Stimulated activated CD8-positive, alpha-beta memory T cell treated with anti-CD3 and anti-CD28 coated beads, Interleukin-7, amount 100 ng/mL, for 4 hours (primary cell): ENCODE measurements around the gene GPR141.

Source experiments
- DNase-seq, 2 donors: peaks; one replicate each; pipeline ENCODE4 v3.0.0-alpha.2; 2020; ENCODE audit warnings: low read depth in 2 of 2

The GPR141 gene

GRCh38 chr7:37683246-37684120, at the start of gene GPR141:
GPR141 (plus strand) TSS chr7:37683766; CDS start chr7:37740394, 56,628 bp downstream.
- no peak for DNase-seq

- DNase-seq: no peak
Measured at GRCh38 chr7:37635346-37635745, 48.2 kb upstream of the GPR141 start.

GRCh38 chr7:37642028-37642540, 41.5 kb upstream of the GPR141 start:
- DNase-seq: no peak

DNA sequence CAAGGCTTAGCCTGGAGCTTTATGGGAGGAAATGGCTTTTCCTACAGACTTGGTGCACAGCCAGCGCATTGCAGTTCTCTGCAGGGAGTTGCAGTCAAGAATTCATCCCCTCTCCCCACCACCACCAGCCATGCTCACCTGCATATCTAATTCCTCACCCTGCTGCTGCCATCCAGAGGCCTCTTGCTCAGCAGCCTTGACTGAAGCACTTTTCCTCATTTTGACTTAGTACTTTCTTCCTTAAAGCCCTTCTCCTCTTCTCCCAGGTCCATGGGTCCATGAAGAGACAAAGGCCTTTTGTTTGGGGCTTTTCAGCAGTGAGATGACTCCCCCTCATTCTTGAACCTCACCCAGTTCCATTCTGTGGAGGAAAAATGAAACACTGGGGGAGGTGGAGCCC, 39.7 kb upstream of the GPR141 start:
- DNase-seq: no peak

DNA sequence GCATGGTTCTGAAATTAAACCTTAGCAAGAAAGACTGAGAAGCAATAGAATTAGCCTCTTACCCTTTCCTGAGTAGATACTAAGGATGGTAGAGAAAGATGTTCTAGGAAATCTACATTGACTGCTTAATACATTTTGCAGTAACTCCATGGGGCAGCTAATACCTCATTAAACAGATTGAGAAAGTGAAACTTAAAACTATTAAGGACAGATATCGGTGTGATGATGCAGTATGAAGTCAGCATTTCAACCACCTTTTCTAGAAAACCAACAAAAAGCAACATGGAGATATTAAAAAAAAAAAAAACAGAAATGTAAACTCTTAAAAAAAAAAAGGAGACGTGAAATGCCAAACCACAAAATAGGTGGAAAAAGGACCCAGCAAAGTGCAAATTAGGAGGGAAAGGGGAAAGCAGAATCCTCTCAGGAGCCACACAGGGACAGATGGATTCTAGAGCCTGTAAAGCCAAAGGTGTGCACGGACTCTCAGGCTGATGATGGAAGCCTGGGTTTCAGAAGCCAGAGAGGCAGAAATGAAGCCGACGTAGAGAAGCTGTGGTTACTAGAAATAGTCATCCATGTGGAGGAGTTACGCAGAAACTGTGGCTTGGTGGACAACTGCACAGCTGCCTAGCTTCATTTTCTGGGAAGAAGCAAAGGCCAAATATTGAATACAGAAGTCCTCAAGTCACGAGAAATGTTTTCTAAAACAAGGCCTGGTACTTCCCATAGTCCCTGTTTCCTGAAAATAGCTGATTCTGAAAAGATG, 38.1 kb upstream of the GPR141 start:
- DNase-seq: no peak

DNA sequence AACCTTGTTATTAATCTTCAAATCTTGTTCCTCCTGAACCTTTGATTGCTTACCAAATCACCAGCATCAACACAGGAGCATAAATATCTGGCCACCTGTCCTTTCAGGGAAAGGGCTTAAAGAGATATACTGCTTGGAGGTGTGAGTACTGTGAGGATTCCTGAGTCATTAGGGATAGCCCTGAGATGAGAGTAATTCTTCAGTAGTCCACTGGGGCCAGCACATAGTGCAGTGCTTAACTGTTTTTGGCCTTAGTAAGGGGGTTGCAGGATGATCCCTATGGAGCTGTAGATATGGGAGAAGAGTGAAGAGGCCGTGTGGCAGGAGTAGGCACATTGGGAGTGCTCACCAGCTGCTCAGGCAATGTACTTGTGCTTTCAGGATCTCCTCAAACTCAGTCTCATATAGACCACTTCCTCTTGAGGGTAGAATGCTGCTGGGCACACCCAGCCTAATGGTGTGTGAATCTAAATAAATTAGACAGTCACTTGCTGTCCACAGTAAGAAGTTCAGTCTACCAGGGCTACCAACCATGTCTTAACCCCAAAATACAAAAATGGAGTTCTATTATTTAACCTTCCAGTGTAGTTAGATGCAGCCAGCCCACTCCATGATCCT, 26.5 kb upstream of the GPR141 start:
- DNase-seq: no peak

- DNase-seq: peak in 1 of 2 donors; percentile 21
Measured at GRCh38 chr7:37657816-37658215, 25.8 kb upstream of the GPR141 start.

DNA sequence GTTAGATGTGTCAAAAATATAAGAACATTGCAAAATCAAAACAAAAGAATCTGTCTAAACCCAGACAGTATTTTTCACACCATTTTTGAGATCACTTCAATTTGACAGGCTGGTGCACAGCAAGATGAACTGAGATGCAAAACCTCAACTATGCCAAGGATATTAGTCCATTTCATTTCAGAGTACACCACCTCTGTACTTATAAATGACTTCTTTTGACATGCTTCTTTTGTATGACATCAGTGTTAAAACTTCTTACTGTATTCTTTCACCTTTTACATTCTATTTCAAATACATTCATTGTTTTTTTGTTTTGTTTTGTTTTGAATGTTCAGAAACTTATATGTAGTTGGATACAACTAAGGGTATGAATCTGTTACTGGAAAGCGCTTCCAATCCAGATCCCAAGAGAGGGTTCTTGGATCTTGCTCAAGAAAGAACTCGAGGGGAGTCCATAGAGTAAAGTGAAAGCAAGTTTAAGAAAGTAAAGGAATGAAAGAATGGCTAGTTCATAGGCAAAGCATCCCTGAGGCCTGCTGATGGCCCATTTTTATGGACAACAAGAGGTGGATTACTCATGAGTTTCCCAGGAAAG, 23.5 kb upstream of the GPR141 start:
- DNase-seq: no peak

DNA sequence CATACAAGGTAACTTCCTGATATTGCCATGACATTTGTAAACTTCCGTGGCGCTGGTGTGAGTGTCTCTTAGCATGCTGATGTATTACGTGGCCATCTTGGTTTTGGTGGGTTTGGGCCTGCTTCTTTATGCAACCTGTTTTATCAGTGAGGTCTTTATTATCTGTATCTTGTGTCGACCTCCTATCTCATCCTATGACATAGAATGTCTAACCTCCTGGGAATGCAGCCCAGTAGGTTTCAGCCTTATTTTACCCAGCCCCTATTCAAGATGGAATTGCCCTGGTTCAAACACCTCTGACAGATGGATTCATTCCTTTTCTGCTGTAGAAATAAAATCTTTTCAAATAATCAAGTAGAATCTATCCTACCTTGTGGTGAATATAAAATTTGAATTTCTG, 23.0 kb upstream of the GPR141 start:
- no peak for DNase-seq

DNA sequence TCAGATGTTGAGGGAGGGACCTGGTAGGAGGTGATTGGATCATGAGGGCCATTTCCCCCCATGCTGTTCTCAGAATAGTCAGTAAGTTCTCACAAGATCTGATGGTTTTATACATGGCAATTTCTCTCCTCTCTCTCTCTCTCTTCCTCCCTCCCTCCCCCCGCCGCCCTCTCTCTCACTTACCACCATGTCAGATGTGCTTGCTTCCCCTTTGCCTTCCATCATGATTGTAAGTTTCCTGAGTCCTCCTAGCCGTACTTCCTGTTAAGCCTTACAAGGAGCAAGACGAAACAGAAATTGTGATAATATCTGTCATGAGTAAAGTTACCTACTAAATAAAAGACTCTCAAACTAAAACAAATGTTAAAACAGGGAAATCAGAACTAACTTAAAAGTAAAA, 19.9 kb upstream of the GPR141 start:
- DNase-seq: no peak

- no peak for DNase-seq
Measured at GRCh38 chr7:37665352-37666022, 18.1 kb upstream of the GPR141 start.

DNA sequence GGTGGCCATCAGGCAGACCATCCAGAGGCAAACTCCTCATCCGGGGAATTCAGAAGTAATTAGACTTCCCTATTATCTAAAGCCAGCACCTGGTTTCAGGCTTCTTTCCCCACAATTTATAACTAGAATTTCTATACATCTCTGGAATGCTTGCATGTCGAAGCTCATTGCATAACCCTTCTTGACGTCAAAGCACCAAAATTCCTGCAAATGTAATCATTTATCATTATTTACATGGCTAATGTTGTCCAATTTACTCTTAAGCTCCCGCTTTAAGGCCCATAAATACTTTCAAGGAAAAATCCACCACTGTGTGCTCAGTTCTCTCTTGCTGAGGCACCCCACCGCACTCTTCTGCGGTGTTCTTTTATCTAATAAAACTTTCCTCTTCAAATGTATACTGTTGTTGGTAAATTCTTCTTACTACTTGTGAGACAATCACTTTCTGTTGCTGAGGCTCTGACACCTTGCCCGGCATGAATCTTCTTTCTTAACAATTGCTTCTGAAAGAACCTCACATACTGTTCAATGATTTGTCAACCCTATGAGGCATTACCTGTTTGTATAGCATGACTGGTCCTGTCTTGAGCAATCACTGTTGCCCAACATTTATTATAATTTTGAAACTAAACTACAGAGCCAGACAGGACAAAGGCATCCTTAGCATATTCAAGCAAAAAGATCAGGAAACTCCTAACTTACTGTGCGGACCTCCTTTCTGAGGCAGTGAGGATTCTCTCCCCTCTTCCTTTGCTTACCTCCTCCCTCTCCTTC, 17.4 kb upstream of the GPR141 start:
- DNase-seq: no peak

- no peak for DNase-seq
Measured at GRCh38 chr7:37669818-37670217, 13.7 kb upstream of the GPR141 start.

- DNase-seq: no peak
Measured at GRCh38 chr7:37670436-37670835, 13.1 kb upstream of the GPR141 start.

DNA sequence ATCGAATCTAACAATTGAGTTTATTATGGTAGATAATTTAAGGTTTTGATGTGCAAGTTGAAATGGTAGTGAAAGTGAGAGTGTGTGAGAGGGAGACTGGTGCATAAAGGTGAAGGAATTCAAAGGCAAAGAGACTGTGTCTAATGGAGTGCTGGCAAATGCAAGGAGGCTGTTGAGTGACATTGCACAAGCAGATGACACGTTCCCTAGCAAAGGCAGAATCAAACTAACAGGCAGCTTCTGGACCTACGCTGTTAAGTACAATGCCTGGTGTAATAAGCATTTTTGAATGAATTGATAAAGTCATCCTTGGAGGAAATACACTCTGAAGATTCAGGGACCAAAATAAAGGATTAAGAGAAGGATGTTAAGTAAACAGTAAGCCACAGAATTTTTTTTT, 11.7 kb upstream of the GPR141 start:
- no peak for DNase-seq

- DNase-seq: no peak
Measured at GRCh38 chr7:37672926-37673325, 10.6 kb upstream of the GPR141 start.

GRCh38 chr7:37673523-37673922, 10.0 kb upstream of the GPR141 start:
- no peak for DNase-seq

DNA sequence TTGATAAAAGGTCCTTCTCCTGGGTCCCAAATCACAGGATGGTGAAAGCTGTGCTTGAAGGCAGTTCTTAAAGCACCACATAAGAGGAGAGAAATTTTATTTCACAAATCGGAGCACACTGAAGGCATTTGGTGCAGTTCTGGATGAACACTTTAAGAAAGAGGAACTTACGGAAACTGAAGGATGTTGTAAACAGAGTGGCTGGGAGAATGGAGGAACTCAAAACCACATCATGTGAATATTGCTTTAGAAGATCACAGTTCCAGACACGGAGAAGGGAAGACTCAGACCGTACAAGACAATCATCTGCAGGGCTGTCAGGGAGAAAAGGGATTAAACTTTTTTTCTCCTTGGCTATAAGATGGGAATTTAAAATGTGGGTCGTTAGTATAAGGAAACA, 9.0 kb upstream of the GPR141 start:
- DNase-seq: no peak

- no peak for DNase-seq
Measured at GRCh38 chr7:37675749-37676148, 7.8 kb upstream of the GPR141 start.

- DNase-seq: no peak
Measured at GRCh38 chr7:37684927-37685326, 1.4 kb downstream of the GPR141 start.
